BLaER1 treated with 17β-estradiol and CSF1 and Interleukin-3, amounts not matched to agents 10 nM and 100 nM (cell line): ENCODE measurements around the gene MRPL39.
"Not testable (repeated sequence)": the region's sequence is repeated elsewhere in the genome, so short reads cannot be mapped to it uniquely, and the experiment has no call there.

Experiments
- H3K27ac ChIP-seq, 11 experiments: shearing (Covaris generic); formaldehyde crosslinking; 2 replicates each; pipeline ENCODE4 v1.8.1; 2022
- H3K27me3 ChIP-seq, 11 experiments: shearing (Covaris generic); formaldehyde crosslinking; 2 replicates each; pipeline ENCODE4 v1.8.1; 2022
- H3K36me3 ChIP-seq, 11 experiments: shearing (Covaris generic); formaldehyde crosslinking; 2 replicates each; pipeline ENCODE4 v1.8.1; 2022
- H3K4me1 ChIP-seq, 10 experiments: shearing (Covaris generic); formaldehyde crosslinking; 2 replicates each; pipeline ENCODE4 v1.8.1; 2022
- H3K4me2 ChIP-seq, 11 experiments: shearing (Covaris generic); formaldehyde crosslinking; 2 replicates each; pipeline ENCODE4 v1.8.1; 2022
- H3K4me3 ChIP-seq, 10 experiments: shearing (Covaris generic); formaldehyde crosslinking; 2 replicates each; pipeline ENCODE4 v1.8.1; 2022
- H3K9ac ChIP-seq, 11 experiments: shearing (Covaris generic); formaldehyde crosslinking; 2 replicates each; pipeline ENCODE4 v1.8.1; 2022
- H3K9me3 ChIP-seq, 11 experiments: shearing (Covaris generic); formaldehyde crosslinking; replicated peaks in 1 of 11; 2 replicates each; pipeline ENCODE4 v1.8.1; 2022
- H4K20me1 ChIP-seq, 11 experiments: shearing (Covaris generic); formaldehyde crosslinking; 2 replicates each; pipeline ENCODE4 v1.8.1; 2022
- Cebpa-rat ChIP-seq, 11 experiments: shearing (Covaris generic); IDR thresholded peaks; 2 replicates each; pipeline ENCODE4 v1.8.1; 2022

The MRPL39 gene

GRCh38 chr21:25639551-25640201, 32.4 kb upstream of the MRPL39 start:
- Histone ChIP-seq H3K4me3 (peak overlapping the region; percentile 67 to 86 (median 76)), H3K9me3 (no peaks in the 10 kb centered on the region), H3K27me3 (peaks cover 0 to 18% (median 0%) of the 10 kb centered on the region in 11 experiments; a peak in 7 of 22 replicates), H4K20me1 (no peaks in the 10 kb centered on the region), H3K4me1 (peaks cover 11 to 30% (median 26%) of the 10 kb centered on the region in 10 experiments; a peak in 19 of 20 replicates), H3K27ac (peak overlapping the region in 10 of 11 experiments; percentile 4 to 86 (median 78); a peak in 19 of 22 replicates), H3K4me2 (peak overlapping the region; percentile 84 to 98 (median 93)), H3K36me3 (no peaks in the 10 kb centered on the region; a peak in 1 of 22 replicates), H3K9ac (peak overlapping the region; percentile 64 to 86 (median 81))
- no peak for TF ChIP-seq Cebpa-rat (IDR thresholded peaks at IDR 0.05)

- Histone ChIP-seq H3K4me2 (peak within 1 kb of the TSS; percentile 84 to 98 (median 93)), H4K20me1 (no peaks in the 10 kb centered on the region), H3K9ac (peak within 1 kb of the TSS; percentile 64 to 86 (median 81)), H3K9me3 (no peaks in the 10 kb centered on the region), H3K36me3 (no peaks in the 10 kb centered on the region; a peak in 1 of 22 replicates), H3K27me3 (peaks cover 0 to 18% (median 0%) of the 10 kb centered on the region in 11 experiments; a peak in 7 of 22 replicates), H3K4me3 (peak within 1 kb of the TSS; percentile 67 to 86 (median 76)), H3K4me1 (peaks cover 11 to 30% (median 26%) of the 10 kb centered on the region in 10 experiments; a peak in 19 of 20 replicates), H3K27ac (peak within 1 kb of the TSS in 10 of 11 experiments; percentile 4 to 86 (median 78); a peak in 19 of 22 replicates)
- TF ChIP-seq Cebpa-rat (IDR thresholded peaks at IDR 0.05) = no peak
These were observed 31.6 kb upstream of the MRPL39 start, which contains the start of gene JAM2 for GRCh38 chr21:25638660-25639550. JAM2 (plus strand) TSS chr21:25639258; CDS start chr21:25639822, 564 bp downstream.

GRCh38 chr21:25637851-25638659, 30.8 kb upstream of the MRPL39 start:
- peak overlapping the region in 4 of 11 experiments; percentile 64 to 86 (median 84); a peak in 6 of 22 replicates for H3K9ac ChIP-seq
- no peaks in the 10 kb centered on the region for H4K20me1 ChIP-seq
- H3K27me3 ChIP-seq = peaks cover 0 to 18% (median 0%) of the 10 kb centered on the region in 11 experiments; a peak in 7 of 22 replicates
- peaks cover 11 to 30% (median 26%) of the 10 kb centered on the region in 10 experiments; a peak in 19 of 20 replicates for H3K4me1 ChIP-seq
- TF ChIP-seq Cebpa-rat (IDR thresholded peaks at IDR 0.05) = no peak
- H3K4me3 ChIP-seq = peak overlapping the region in 7 of 10 experiments; percentile 68 to 79 (median 76); a peak in 12 of 20 replicates
- H3K36me3 ChIP-seq = no peaks in the 10 kb centered on the region; a peak in 1 of 22 replicates
- peak overlapping the region in 6 of 11 experiments; percentile 58 to 86 (median 78); a peak in 9 of 22 replicates for H3K27ac ChIP-seq
- no peaks in the 10 kb centered on the region for H3K9me3 ChIP-seq
- peak overlapping the region; percentile 84 to 98 (median 93); a peak in 21 of 22 replicates for H3K4me2 ChIP-seq

GRCh38 chr21:25636727-25637126, 29.4 kb upstream of the MRPL39 start:
- Histone ChIP-seq H3K4me2 (no peak overlapping the region; a peak in 2 of 22 replicates), H3K27me3 (peaks cover 0 to 18% (median 0%) of the 10 kb centered on the region in 11 experiments; a peak in 7 of 22 replicates), H3K9me3 (no peaks in the 10 kb centered on the region), H3K36me3 (no peaks in the 10 kb centered on the region), H3K4me3 (no peak overlapping the region), H3K9ac (no peak overlapping the region), H4K20me1 (no peaks in the 10 kb centered on the region), H3K27ac (no peak overlapping the region), H3K4me1 (peaks cover 11 to 30% (median 26%) of the 10 kb centered on the region in 10 experiments; a peak in 19 of 20 replicates)
- no peak for TF ChIP-seq Cebpa-rat (IDR thresholded peaks at IDR 0.05)

GRCh38 chr21:25635310-25635709, 28.0 kb upstream of the MRPL39 start:
- Histone ChIP-seq H3K27ac (no peak overlapping the region), H3K9me3 (no peaks in the 10 kb centered on the region), H3K4me1 (peaks cover 11 to 21% (median 19%) of the 10 kb centered on the region in 10 experiments; a peak in 19 of 20 replicates), H3K36me3 (no peaks in the 10 kb centered on the region), H3K4me2 (no peak overlapping the region), H3K9ac (no peak overlapping the region), H3K4me3 (no peak overlapping the region), H3K27me3 (peaks cover 0 to 10% (median 0%) of the 10 kb centered on the region in 11 experiments; a peak in 7 of 22 replicates), H4K20me1 (no peaks in the 10 kb centered on the region)
- no peak for TF ChIP-seq Cebpa-rat (IDR thresholded peaks at IDR 0.05)

GRCh38 chr21:25632296-25632695, 25.0 kb upstream of the MRPL39 start:
- Histone ChIP-seq H3K4me3 (no peak overlapping the region), H3K9ac (no peak overlapping the region)
- TF ChIP-seq Cebpa-rat (IDR thresholded peaks at IDR 0.05) = no peak

GRCh38 chr21:25626757-25627156, 19.5 kb upstream of the MRPL39 start:
- Histone ChIP-seq H3K27me3 (no peaks in the 10 kb centered on the region), H3K27ac (no peak overlapping the region), H3K9me3 (no peaks in the 10 kb centered on the region), H3K4me2 (no peak overlapping the region), H3K4me3 (no peak overlapping the region), H3K36me3 (no peaks in the 10 kb centered on the region), H3K9ac (no peak overlapping the region), H4K20me1 (no peaks in the 10 kb centered on the region), H3K4me1 (no peaks in the 10 kb centered on the region)
- TF ChIP-seq Cebpa-rat (IDR thresholded peaks at IDR 0.05) = no peak

More at GRCh38 chr21:25632296-25632695, 25.0 kb upstream of the MRPL39 start:
- H3K4me2 ChIP-seq = no peak overlapping the region
- no peak overlapping the region for H3K27ac ChIP-seq
- H4K20me1 ChIP-seq = no peaks in the 10 kb centered on the region
- H3K27me3 ChIP-seq = no peaks in the 10 kb centered on the region
- no peaks in the 10 kb centered on the region for H3K9me3 ChIP-seq
- H3K36me3 ChIP-seq = no peaks in the 10 kb centered on the region
- peaks cover 0 to under 1% (median 0%) of the 10 kb centered on the region in 10 experiments; a peak in 1 of 20 replicates for H3K4me1 ChIP-seq

- not testable (repeated sequence) for H3K9me3 ChIP-seq, H3K4me1 ChIP-seq, H3K4me2 ChIP-seq, H3K27ac ChIP-seq, H3K27me3 ChIP-seq, H4K20me1 ChIP-seq, H3K36me3 ChIP-seq, H3K9ac ChIP-seq, H3K4me3 ChIP-seq
These were observed 18.7 kb upstream of the MRPL39 start for GRCh38 chr21:25625776-25626555.
